PC-9 (cell line): ENCODE data around the gene C19orf53. TPM values are rescaled to one million over a fixed set of nuclear protein-coding genes. Genes with fewer than 3 reads are reported as not detected.

Experiments used
- BruUV-seq: library from RNA; stranded (reverse); fragments of 400-500 nt; replicated peaks from 2 replicates; lab custom pipeline; 2021; lab: Mats Ljungman, UMichigan
- CTCF ChIA-PET: fragments of 300-600 bp; sonication (Branson Sonifier 250); formaldehyde crosslinking; loops from one replicate; lab custom pipeline; 2022; ENCODE audit warnings: antibody characterized with exemption; lab: Charles Lee
- POLR2A ChIA-PET: fragments of 300-600 bp; sonication (Branson Sonifier 250); formaldehyde crosslinking; loops from one replicate; lab custom pipeline; 2022; ENCODE audit warnings: antibody characterized with exemption; ENCODE audit not compliant: unreplicated experiment; lab: Charles Lee
- DNase-seq, 2 experiments: peaks; one replicate each; pipeline versions ENCODE4 v3.0.0 to v3.0.0-alpha.2; 2015 to 2022; ENCODE audit warnings: mixed read lengths in 1 of 2
- H2AFZ ChIP-seq: fragments of 200-600 bp; sonication (generic); 2 replicates; pipeline ENCODE4 v1.8.1; 2017; ENCODE audit warnings: antibody characterized with exemption
- H3F3A ChIP-seq: fragments of 200-600 bp; sonication (generic); 2 replicates; pipeline ENCODE4 v1.8.1; 2017; ENCODE audit warnings: antibody characterized with exemption, mild to moderate bottlenecking, low read depth; ENCODE audit not compliant: insufficient read depth
- H3K27ac ChIP-seq: fragments of 200-600 bp; sonication (generic); 2 replicates; pipeline ENCODE4 v1.6.1; 2016; ENCODE audit warnings: mixed run types
- H3K27me3 ChIP-seq: fragments of 200-600 bp; sonication (generic); 2 replicates; pipeline ENCODE4 v1.6.1; 2016; ENCODE audit warnings: low read depth, mixed run types; ENCODE audit not compliant: insufficient read depth
- H3K36me3 ChIP-seq: fragments of 200-600 bp; sonication (generic); 2 replicates; pipeline ENCODE4 v1.6.1; 2016; ENCODE audit warnings: low read depth, mixed run types
- H3K4me1 ChIP-seq: fragments of 200-600 bp; sonication (generic); replicated peaks from 2 replicates; pipeline ENCODE4 v1.6.1; 2016; ENCODE audit warnings: mixed run types; ENCODE audit not compliant: insufficient read depth
- H3K4me2 ChIP-seq: fragments of 200-600 bp; sonication (generic); 2 replicates; pipeline ENCODE4 v1.6.1; 2017; ENCODE audit warnings: mixed run types
- H3K4me3 ChIP-seq: fragments of 200-600 bp; sonication (generic); 2 replicates; pipeline ENCODE4 v1.6.1; 2016; ENCODE audit warnings: mixed run types
- H3K79me2 ChIP-seq: fragments of 200-600 bp; sonication (generic); 2 replicates; pipeline ENCODE4 v1.6.1; 2017; ENCODE audit warnings: low read depth, mixed run types
- H3K9me2 ChIP-seq: fragments of 200-600 bp; sonication (generic); 2 replicates; pipeline ENCODE4 v1.8.1; 2017; ENCODE audit warnings: mild to moderate bottlenecking; ENCODE audit not compliant: insufficient read depth
- H3K9me3 ChIP-seq: fragments of 200-600 bp; sonication (generic); 2 replicates; pipeline ENCODE4 v1.8.1; 2016; ENCODE audit warnings: low read depth; ENCODE audit not compliant: insufficient read depth
- H4K20me1 ChIP-seq: fragments of 200-600 bp; sonication (generic); 2 replicates; pipeline ENCODE4 v1.8.1; 2017; ENCODE audit not compliant: insufficient read depth
- EZH2 ChIP-seq: fragments of 200-600 bp; sonication (generic); IDR thresholded peaks from 2 replicates; pipeline ENCODE4 v1.8.0; 2017; ENCODE audit warnings: antibody characterized with exemption, low read depth
- intact Hi-C: fragments of 100-400 bp; cut with micrococcal nuclease; formaldehyde crosslinking; loops from one replicate; pipeline ENCODE4 v1.10.0; 2022; ENCODE audit not compliant: unreplicated experiment
- total RNA-seq: library from RNA; stranded (reverse); gene quantifications from 2 replicates; pipeline ENCODE4 v1.2.3, GENCODE V29; 2021
- TF ChIP-seq, protein P1 (sequence below): fragments of 200-600 bp; sonication (generic); conservative IDR thresholded peaks from 2 replicates; pipeline ENCODE4 v1.6.1; 2017; ENCODE audit warnings: mixed run types, antibody characterized with exemption, mild to moderate bottlenecking, moderate library complexity

The C19orf53 gene
- total RNA-seq, 1 experiment from 2014 or later: 121 TPM

- H4K20me1 ChIP-seq: peaks cover 6% of the 10 kb centered on the region; the same call in 1 of the 2 replicates
- ChIA-PET CTCF (no interaction called here), POLR2A (interaction anchor here (0.5 to 1.0 kb wide), 2 partner anchors 32 to 97 kb away, joined by 3 to 9 read pairs; no protein-coding TSS in a partner anchor)
- peaks cover 9% of the 10 kb centered on the region; the same call in 1 of the 2 replicates for H3K4me1 ChIP-seq
- DNase-seq: no peak
- intact Hi-C loops: loop anchor here (2.0 kb wide), 1 partner anchor 29 kb away; the partner anchor contains the start of gene ZSWIM4
- no peaks in the 10 kb centered on the region for H3K9me3 ChIP-seq
- TSS peak; percentile 42 for BruUV-seq
- peak overlapping the region; percentile 66; the same call in 1 of the 2 replicates for H2AFZ ChIP-seq
- H3K27ac ChIP-seq: no peak overlapping the region
- H3K9me2 ChIP-seq: no peaks in the 10 kb centered on the region
- H3F3A ChIP-seq: peaks cover 27% of the 10 kb centered on the region; the same call in 1 of the 2 replicates
- no peak for TF ChIP-seq EZH2
- TF ChIP-seq, protein P1, sequence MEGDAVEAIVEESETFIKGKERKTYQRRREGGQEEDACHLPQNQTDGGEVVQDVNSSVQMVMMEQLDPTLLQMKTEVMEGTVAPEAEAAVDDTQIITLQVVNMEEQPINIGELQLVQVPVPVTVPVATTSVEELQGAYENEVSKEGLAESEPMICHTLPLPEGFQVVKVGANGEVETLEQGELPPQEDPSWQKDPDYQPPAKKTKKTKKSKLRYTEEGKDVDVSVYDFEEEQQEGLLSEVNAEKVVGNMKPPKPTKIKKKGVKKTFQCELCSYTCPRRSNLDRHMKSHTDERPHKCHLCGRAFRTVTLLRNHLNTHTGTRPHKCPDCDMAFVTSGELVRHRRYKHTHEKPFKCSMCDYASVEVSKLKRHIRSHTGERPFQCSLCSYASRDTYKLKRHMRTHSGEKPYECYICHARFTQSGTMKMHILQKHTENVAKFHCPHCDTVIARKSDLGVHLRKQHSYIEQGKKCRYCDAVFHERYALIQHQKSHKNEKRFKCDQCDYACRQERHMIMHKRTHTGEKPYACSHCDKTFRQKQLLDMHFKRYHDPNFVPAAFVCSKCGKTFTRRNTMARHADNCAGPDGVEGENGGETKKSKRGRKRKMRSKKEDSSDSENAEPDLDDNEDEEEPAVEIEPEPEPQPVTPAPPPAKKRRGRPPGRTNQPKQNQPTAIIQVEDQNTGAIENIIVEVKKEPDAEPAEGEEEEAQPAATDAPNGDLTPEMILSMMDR: no peak
- peaks cover 21% of the 10 kb centered on the region for H3K79me2 ChIP-seq
- H3K27me3 ChIP-seq: no peaks in the 10 kb centered on the region
- peak overlapping the region; percentile 61 for H3K4me3 ChIP-seq
- peak overlapping the region; percentile 64 for H3K4me2 ChIP-seq
- 0 out of 2 replicates have a peak, but pooled peaks cover 6% of the 10 kb centered on the region for H3K36me3 ChIP-seq
Observed at GRCh38 chr19:13765395-13766094, 8.7 kb upstream of the C19orf53 start.

DNA sequence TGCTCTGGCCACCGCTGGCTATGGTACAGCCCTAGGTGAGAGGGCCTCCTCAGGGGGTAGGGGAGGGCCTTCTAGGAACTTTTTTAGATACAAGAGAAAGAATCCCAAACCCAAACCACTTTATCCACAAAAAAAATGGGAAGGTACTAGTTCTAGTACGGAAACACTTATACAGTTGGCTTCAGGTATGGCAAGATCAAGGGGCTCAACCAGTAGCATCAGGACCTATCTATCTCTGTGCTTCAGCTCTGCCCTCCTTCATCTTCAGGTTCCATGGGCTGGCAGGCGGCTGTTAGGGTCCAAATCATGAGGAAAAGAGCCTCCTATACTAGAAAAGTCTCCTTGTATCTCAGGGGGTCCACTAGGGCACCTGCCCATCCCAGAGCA, 8.2 kb upstream of the C19orf53 start:
- Histone ChIP-seq H3K27ac (no peak overlapping the region), H3F3A (peaks cover 33% of the 10 kb centered on the region; the same call in 1 of the 2 replicates), H3K4me2 (no peak overlapping the region), H4K20me1 (peaks cover 6% of the 10 kb centered on the region; the same call in 1 of the 2 replicates), H3K79me2 (peaks cover 21% of the 10 kb centered on the region), H3K36me3 (0 out of 2 replicates have a peak, but pooled peaks cover 6% of the 10 kb centered on the region), H3K27me3 (no peaks in the 10 kb centered on the region), H3K4me1 (peaks cover 9% of the 10 kb centered on the region; the same call in 1 of the 2 replicates), H3K9me3 (no peaks in the 10 kb centered on the region), H2AFZ (no peak overlapping the region), H3K4me3 (no peak overlapping the region), H3K9me2 (no peaks in the 10 kb centered on the region)
- CTCF ChIA-PET: no interaction called here
- TF ChIP-seq, protein P1: no peak
- TF ChIP-seq EZH2: no peak
- intact Hi-C loops: no loop called here
- POLR2A ChIA-PET: no interaction called here
- no TSS peak for BruUV-seq
- DNase-seq: no peak

- intact Hi-C loops: no loop called here
- H3K4me1 ChIP-seq: peaks cover 9% of the 10 kb centered on the region; the same call in 1 of the 2 replicates
- 0 out of 2 replicates have a peak, but pooled peaks cover 6% of the 10 kb centered on the region for H3K36me3 ChIP-seq
- no peak for DNase-seq
- peaks cover 49% of the 10 kb centered on the region; the same call in 1 of the 2 replicates for H3F3A ChIP-seq
- no peaks in the 10 kb centered on the region for H3K9me3 ChIP-seq
- no peak overlapping the region for H3K4me2 ChIP-seq
- no peaks in the 10 kb centered on the region for H3K27me3 ChIP-seq
- peaks cover 12% of the 10 kb centered on the region for H3K79me2 ChIP-seq
- ChIA-PET POLR2A (no interaction called here), CTCF (no interaction called here)
- no TSS peak for BruUV-seq
- TF ChIP-seq, protein P1: no peak
- no peak for TF ChIP-seq EZH2
- peaks cover 6% of the 10 kb centered on the region; the same call in 1 of the 2 replicates for H4K20me1 ChIP-seq
- no peak overlapping the region for H3K4me3 ChIP-seq
- no peak overlapping the region for H3K27ac ChIP-seq
- no peak overlapping the region for H2AFZ ChIP-seq
- no peaks in the 10 kb centered on the region for H3K9me2 ChIP-seq
Observed at GRCh38 chr19:13768510-13768909, 5.7 kb upstream of the C19orf53 start.
